Muscle layer of colon (tissue), 2 donors: ENCODE measurements around the gene CLEC7A.

Source experiments
- H3K27ac ChIP-seq: one replicate; pipeline ENCODE4 v1.7.0; 2013; ENCODE audit warnings: low read depth, mild to moderate bottlenecking, low read length, moderate library complexity
- H3K27me3 ChIP-seq, 2 donors: one replicate each; pipeline ENCODE4 v1.7.0; 2013; ENCODE audit warnings: low read length in 2 of 2, mild to moderate bottlenecking in 2 of 2; ENCODE audit not compliant: insufficient read depth in 2 of 2, control insufficient read depth in 1 of 2
- H3K36me3 ChIP-seq: one replicate; pipeline ENCODE4 v1.7.0; 2013; ENCODE audit warnings: mild to moderate bottlenecking, low read length; ENCODE audit not compliant: insufficient read depth
- H3K4me1 ChIP-seq: one replicate; pipeline ENCODE4 v1.7.0; 2013; ENCODE audit warnings: mild to moderate bottlenecking, low read length; ENCODE audit not compliant: insufficient read depth
- H3K4me3 ChIP-seq, 2 donors: one replicate each; pipeline ENCODE4 v1.7.0; 2013; ENCODE audit warnings: low read length in 2 of 2, low read depth in 1 of 2, mild to moderate bottlenecking in 1 of 2, moderate library complexity in 1 of 2
- H3K9ac ChIP-seq: one replicate; pipeline ENCODE4 v1.7.0; 2013; ENCODE audit warnings: low read length
- H3K9me3 ChIP-seq: one replicate; pipeline ENCODE4 v1.7.0; 2013; ENCODE audit warnings: mild to moderate bottlenecking, low read length
- donor health status: abdominal sarcoma.
- donor health status: Adenocarcinoma of cecum.

CLEC7A gene

DNA sequence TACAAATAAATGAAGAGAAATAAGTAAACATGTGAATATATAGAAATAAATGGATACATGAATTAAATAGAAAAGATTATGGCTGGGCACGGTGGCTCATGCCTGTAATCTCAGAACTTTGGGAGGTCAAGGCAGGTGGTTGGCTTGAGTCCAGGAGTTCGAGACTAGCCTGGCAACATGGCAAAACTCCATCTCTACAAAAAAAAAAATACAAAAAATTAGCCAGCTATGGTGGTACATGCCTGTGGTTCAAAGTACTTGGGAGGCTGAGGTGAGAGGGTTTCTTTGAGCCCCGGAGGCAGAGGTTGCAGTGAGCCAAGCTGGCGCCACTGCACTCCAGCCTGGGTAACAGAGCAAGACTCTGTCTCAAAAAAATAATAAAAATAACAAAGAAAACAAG lies 5.1 kb upstream of the CLEC7A start:
- H3K36me3 ChIP-seq, result no peaks in the 10 kb centered on the region
- H3K27me3 ChIP-seq, result no peaks in the 10 kb centered on the region
- H3K9me3 ChIP-seq, result no peaks in the 10 kb centered on the region
- no peaks in the 10 kb centered on the region for H3K4me1 ChIP-seq
- H3K4me3 ChIP-seq, result no peak overlapping the region
- no peak overlapping the region for H3K9ac ChIP-seq
- no peak overlapping the region for H3K27ac ChIP-seq

DNA sequence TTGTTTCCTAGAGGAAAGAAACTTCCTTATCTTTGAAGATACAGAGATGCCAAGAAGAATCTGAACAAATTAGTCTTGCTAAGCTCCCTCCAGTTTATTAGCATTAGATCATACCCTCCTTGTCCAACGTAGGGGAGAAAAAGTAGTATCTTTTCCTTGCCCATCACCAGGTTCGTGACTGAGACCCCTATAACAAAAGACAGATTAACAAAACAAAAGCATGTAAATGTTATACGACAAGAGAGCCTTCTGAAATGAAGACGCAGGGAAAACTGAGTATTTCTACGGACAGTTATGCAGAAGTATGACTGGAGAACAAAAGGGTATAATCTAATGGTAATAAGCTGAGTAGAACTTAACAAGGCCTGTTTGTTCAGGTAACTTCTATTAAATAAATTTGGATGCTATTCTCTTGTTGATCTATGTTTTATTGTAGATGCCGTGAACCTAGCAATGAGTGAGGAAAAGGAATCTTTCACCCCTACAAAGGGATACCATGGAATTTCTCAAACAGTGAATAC lies 2.9 kb upstream of the CLEC7A start:
- H3K27ac ChIP-seq, result no peak overlapping the region
- no peaks in the 10 kb centered on the region for H3K4me1 ChIP-seq
- no peaks in the 10 kb centered on the region for H3K36me3 ChIP-seq
- H3K27me3 ChIP-seq, result no peaks in the 10 kb centered on the region
- H3K9ac ChIP-seq, result no peak overlapping the region
- no peaks in the 10 kb centered on the region for H3K9me3 ChIP-seq
- no peak overlapping the region for H3K4me3 ChIP-seq

DNA sequence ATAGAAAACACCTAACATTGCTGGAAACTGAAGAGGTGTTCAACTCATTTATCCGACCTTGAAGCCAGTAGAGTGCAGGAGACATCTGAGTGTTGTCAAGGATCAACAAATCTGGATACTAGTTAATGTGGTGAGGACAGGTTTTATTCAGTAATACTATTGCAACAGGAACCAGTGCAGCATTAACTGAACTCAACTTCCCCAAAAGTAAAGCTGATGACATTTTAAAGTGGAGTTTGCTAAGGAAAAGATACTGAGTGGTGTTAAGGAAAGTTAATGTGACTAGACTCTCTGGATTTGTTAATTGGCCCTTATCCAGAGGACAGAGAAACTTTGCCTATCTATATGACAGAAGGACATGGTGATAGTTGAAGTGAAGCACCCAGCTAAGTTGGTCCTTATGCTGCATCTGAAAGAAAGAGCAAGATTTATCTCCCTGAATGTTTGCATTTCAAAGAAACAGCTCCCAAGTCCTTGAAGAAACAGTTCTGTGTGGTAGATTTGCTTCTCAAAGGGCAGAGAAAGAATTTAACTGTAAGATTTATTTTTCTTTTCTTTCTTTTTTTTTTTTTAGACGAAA lies 1.2 kb upstream of the CLEC7A start:
- Histone ChIP-seq H3K9me3 (no peaks in the 10 kb centered on the region), H3K9ac (no peak overlapping the region), H3K27ac (no peak overlapping the region), H3K36me3 (no peaks in the 10 kb centered on the region), H3K27me3 (no peaks in the 10 kb centered on the region), H3K4me1 (no peaks in the 10 kb centered on the region), H3K4me3 (no peak overlapping the region)

DNA sequence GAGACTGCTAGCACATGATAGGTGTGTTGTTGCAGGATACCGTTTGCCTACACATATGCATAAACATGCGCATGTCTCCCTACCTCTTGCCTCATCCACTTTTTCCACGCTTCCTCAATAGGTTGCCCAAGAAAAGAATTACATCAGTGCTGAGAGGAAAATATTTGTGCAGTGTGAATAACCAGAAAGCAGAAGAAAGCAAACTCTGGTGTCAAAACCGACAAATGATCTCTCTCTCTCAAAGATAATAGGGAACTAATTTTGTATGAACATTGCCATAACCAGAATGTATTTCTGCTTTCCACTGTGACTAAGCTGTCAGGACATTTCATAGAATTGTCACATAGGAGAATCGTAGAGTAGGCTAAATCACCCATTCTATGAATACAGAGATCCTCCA lies 1.3 kb downstream of the CLEC7A start:
- Histone ChIP-seq H3K36me3 (no peaks in the 10 kb centered on the region), H3K4me1 (no peaks in the 10 kb centered on the region), H3K27ac (no peak overlapping the region), H3K4me3 (no peak overlapping the region), H3K9ac (no peak overlapping the region), H3K27me3 (no peaks in the 10 kb centered on the region), H3K9me3 (no peaks in the 10 kb centered on the region)

DNA sequence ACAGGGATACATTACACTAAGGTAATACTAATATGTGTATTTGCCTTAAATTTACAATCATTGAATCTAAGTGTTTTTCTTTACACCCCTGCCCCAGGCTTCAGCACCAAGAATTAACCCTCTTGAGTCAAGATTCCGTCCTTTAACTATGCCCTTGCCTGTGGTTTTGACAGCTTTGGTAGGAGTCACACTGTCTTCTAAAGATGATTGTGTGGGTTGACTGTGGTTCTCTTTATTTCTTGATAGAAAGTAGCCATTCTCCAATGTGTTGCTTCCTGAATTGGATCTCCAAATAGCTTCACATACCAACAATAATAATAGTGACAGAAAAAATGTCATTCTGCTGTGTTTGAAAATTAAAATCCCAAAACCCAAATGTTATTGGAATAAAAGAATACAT lies 3.6 kb downstream of the CLEC7A start:
- H3K4me1 ChIP-seq, result no peaks in the 10 kb centered on the region
- no peak overlapping the region for H3K9ac ChIP-seq
- no peak overlapping the region for H3K27ac ChIP-seq

DNA sequence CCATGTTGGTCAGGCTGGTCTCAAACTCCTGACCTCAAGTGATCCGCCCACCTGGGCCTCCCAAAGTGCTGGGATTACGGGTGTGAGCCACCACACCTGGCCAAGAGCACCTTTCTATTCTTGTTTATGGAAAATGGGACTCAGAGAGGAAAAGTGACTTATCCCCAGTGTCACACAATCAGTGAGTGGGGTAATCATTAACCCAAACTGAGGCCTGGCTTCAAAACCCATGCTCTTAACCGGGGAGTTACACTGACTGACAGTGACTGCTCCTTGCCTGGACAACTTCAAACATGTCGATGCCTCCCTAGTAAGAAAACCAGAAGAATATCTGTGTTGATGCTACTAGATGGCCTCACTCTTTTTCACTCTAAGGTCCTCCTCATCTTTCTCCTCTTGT lies 7.3 kb downstream of the CLEC7A start:
- Histone ChIP-seq H3K36me3 (no peaks in the 10 kb centered on the region), H3K9me3 (no peaks in the 10 kb centered on the region), H3K9ac (no peak overlapping the region), H3K4me1 (no peaks in the 10 kb centered on the region), H3K27me3 (no peaks in the 10 kb centered on the region), H3K27ac (no peak overlapping the region), H3K4me3 (no peak overlapping the region)

More for the DNA sequence above, 3.6 kb downstream of the CLEC7A start:
- Histone ChIP-seq H3K4me3 (no peak overlapping the region), H3K36me3 (no peaks in the 10 kb centered on the region), H3K27me3 (no peaks in the 10 kb centered on the region), H3K9me3 (no peaks in the 10 kb centered on the region)

DNA sequence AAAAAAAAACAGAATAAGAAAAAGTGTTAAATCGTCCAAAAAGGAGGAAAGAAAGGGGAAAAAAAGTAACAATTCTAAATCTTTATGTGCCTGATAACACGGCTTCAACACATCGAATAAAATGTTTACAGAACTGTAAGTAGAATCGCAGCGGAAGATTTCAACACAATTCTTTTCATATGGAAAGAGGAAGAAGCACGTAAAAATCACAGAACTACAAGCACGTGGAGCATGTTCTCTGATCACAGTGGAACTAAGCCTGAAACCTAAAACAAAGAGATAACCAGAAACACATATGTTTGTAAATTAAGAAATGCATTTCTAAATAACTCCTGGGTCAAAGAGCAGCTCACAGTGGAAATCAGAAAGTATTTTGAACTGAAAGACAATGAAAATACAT lies 8.7 kb downstream of the CLEC7A start:
- H3K27me3 ChIP-seq, result no peaks in the 10 kb centered on the region

DNA sequence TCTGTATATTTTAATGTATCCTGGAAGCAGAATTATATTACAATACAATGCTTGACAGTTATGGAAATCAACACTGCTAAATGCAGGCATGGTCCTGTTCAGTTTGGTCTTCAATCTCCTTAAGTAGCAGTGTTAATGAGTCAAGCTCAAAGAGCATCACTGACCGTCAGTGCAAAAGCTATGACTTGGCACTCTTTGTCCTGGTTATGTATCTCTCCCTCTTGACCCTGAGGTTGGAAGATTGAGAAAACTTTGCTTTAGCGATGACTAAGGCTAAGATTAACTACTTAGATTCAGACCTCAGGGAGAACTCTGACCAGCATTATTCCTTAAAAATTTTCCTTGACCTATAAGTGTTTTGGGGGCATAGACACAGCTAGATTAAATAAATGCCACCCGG lies 10.9 kb downstream of the CLEC7A start:
- H3K4me1 ChIP-seq, result no peaks in the 10 kb centered on the region
- no peak overlapping the region for H3K27ac ChIP-seq
- no peaks in the 10 kb centered on the region for H3K9me3 ChIP-seq
- H3K36me3 ChIP-seq, result no peaks in the 10 kb centered on the region
- H3K9ac ChIP-seq, result no peak overlapping the region
- H3K27me3 ChIP-seq, result no peaks in the 10 kb centered on the region
- no peak overlapping the region for H3K4me3 ChIP-seq

More for the DNA sequence above, 8.7 kb downstream of the CLEC7A start:
- H3K4me3 ChIP-seq, result no peak overlapping the region
- no peak overlapping the region for H3K27ac ChIP-seq
- H3K4me1 ChIP-seq, result no peaks in the 10 kb centered on the region
- H3K36me3 ChIP-seq, result no peaks in the 10 kb centered on the region
- no peaks in the 10 kb centered on the region for H3K9me3 ChIP-seq
- no peak overlapping the region for H3K9ac ChIP-seq

DNA sequence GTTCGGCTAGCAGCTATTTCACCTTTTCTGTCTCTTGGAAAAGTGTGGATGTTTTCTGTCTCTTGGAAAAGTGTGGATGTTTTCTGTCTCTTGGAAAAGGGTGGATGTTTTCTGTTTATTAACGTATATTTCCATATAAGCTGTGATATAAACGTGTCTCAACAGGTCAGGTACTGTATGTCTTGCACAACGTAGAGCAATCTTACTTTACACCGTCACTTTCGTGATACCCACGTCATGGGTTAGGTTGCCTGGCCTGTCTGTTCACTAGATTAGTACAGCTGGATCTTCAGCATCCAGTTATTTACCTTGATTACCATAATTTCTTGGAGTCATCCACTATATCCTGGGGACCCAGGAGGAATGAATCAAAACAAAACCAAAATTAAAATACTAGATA lies 14.1 kb downstream of the CLEC7A start:
- H3K27ac ChIP-seq, result no peak overlapping the region
- H3K9me3 ChIP-seq, result no peaks in the 10 kb centered on the region
- H3K27me3 ChIP-seq, result no peaks in the 10 kb centered on the region
- H3K36me3 ChIP-seq, result no peaks in the 10 kb centered on the region
- H3K9ac ChIP-seq, result no peak overlapping the region
- no peak overlapping the region for H3K4me3 ChIP-seq
- H3K4me1 ChIP-seq, result no peaks in the 10 kb centered on the region

DNA sequence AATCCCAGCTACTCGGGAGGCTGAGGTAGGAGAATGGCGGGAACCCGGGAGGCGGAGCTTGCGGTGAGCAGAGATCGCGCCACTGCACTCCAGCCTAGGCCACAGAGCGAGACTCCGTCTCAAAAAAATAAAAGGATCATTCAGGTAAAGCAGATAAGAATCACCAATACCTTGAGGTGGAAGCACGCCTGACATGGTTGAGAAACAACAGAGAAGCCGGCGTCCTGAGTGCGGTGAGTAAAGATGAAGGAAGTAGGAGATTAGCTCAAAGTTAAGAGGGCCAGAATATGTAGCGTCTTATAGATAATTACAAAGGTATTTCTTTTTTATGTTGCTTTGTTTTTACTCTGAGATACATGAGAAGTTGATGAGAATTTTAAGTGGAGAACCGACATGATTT lies 14.7 kb downstream of the CLEC7A start:
- Histone ChIP-seq H3K27me3 (no peaks in the 10 kb centered on the region), H3K27ac (no peak overlapping the region), H3K9me3 (no peaks in the 10 kb centered on the region), H3K36me3 (no peaks in the 10 kb centered on the region), H3K4me1 (no peaks in the 10 kb centered on the region), H3K9ac (no peak overlapping the region), H3K4me3 (no peak overlapping the region)

DNA sequence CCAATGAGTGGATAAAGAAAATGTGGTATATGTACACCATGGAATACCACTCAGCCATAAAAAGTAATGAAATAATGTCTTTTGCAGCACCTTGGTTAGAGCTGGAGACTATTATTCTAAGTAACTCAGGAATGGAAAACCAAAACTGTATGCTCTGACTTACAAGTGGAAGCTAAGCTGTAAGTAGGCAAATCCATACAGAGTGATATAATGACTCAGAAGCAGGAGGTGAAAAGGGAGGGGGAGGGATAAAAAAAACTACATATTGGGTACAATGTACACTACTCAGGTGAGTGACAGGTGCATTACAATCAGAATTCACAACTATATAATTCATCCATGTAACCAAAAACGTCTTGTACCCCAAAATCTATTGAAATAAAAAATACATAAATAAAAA lies 16.1 kb downstream of the CLEC7A start:
- Histone ChIP-seq H3K27ac (no peak overlapping the region), H3K36me3 (no peaks in the 10 kb centered on the region), H3K4me3 (no peak overlapping the region), H3K9ac (no peak overlapping the region), H3K27me3 (no peaks in the 10 kb centered on the region), H3K9me3 (no peaks in the 10 kb centered on the region), H3K4me1 (no peaks in the 10 kb centered on the region)

DNA sequence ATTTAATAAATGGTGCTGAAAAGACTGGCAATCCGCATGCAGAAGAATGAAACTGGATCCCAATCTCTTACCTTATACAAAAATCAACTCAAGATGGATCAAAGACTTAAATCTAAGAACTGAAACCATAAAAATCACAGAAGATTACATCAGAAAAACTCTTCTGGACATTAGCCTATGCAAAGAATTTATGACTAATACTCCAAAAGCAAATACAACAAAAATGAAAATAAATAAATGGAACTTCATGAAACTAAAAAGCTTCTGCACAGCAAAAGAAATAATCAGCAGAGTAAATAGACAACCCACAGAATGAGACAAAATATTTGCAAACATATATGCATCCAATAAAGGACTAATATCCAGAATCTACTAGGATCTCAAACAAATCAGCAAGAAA lies 16.9 kb downstream of the CLEC7A start:
- Histone ChIP-seq H3K4me3 (no peak overlapping the region), H3K9me3 (no peaks in the 10 kb centered on the region), H3K4me1 (no peaks in the 10 kb centered on the region), H3K9ac (no peak overlapping the region), H3K27ac (no peak overlapping the region), H3K36me3 (no peaks in the 10 kb centered on the region), H3K27me3 (no peaks in the 10 kb centered on the region)
